HG02759 (cell line): ENCODE measurements around the gene CRTAP.
"Not testable (repeated sequence)": the region's sequence is repeated elsewhere in the genome, so short reads cannot be mapped to it uniquely, and the experiment has no call there.

Experiments
- ATAC-seq: cut with Tn5 transposase; IDR thresholded peaks from one replicate; pipeline ENCODE4 v1.9.1; 2021; ENCODE audit warnings: mild to moderate bottlenecking, moderate library complexity; ENCODE audit not compliant: unreplicated experiment

CRTAP gene

DNA sequence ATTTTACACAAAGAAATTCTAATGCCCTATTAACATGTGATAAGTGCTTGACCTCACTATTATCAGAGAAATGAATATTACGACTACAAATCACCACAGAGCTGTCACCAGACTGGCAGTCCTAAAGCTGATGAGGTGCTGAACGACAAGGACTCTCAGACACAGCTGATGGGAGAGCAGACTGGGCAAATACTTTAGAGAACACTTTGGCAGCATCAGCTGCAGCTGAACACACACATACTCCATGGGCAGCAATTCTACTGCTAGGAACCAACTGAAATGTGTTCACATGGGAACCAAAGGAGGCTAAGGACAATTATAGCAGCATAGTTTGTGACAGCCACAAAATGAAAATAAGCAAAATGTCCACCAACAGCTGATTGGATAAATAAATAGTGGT lies 59.3 kb downstream of the CRTAP start:
- no peak for ATAC-seq

DNA sequence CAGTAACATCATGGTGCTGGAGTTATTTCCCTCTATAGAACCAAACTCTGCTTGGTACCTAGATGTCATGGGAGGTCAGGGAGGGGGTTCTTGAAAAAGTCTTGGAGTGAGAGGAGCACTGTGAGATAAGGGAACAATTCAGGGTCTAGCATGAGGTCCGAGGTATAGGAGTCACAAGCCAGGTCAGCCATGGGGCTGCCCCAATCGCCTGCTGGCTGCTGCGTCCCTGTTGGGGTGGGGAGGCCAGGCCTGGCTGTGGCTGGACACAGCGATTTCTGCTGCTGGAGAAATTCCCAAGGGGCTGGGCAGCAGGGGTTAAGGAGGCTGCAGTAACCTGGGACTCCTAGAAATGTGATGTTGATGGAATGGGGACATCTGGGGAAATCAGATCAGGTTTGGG lies 59.9 kb downstream of the CRTAP start:
- ATAC-seq: no peak

DNA sequence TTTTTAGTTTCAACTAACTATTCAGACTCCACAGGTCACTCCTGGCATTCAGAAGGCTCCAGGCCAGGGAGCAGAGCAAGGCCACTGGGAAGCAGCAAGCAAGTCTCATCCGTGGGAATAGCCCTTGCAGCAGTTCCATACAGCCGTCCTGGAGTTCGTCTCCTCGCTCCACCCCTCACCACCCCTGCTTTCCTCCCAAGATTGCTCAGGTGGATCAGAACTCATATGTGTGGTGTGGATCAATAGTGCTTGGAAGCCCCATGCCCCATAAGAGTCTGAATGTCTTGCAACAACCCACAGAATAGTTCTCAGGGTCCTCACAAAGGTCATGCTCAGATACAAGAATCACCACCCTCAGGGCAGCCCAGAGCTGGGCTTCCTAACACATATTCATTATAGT lies 60.3 kb downstream of the CRTAP start:
- ATAC-seq: no peak

DNA sequence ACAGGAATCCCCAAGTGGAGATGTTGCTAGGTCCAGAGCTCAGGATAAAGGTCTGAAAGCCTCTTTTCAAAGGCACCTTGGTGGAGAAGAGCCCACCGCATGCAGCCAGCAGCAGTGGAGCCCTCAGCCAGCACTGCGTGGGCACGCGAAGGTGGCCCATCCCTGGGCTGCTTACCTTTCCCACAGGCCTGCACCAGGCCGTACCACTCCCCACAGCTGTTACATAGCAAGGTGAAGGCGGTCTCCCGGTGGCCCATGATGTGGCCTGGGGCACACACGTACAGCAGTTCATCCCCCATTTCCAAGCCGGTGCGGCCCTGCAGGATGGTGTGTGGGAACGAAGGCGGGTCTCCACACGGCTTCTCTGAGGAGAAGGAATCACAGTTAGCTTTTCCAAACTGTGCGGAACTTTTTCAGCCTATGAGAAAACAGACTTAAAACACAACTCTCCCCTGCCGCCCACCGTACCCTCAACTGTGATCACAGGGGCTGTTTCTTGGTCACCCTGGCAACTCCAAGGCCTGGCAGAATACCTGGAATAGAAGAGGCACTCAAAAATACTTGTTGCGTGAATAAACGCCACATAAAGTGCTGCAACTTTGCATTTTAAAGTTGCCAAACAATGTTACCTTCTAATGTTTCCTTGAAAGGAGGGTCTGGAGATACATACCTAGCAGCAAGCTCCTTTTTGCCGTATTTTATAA lies 61.0 kb downstream of the CRTAP start:
- no peak for ATAC-seq

DNA sequence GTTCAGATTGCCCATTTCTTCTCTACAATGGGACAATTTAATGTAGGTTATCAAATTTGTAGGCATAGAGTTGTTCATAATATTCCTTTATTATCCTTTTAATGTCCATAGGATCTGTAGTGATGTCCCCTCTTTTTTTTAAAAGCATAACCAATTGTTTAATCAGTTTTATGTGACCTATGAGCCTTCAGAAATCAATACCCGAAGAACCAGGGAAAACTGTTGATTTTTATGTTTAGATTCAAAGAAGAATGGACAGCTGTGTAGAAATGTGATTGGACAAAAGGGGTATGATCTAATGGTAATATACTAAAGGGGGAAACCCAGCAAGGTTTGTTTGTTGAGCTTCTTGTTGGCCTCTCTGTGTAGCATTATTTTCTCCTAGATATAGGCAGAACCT lies 65.3 kb downstream of the CRTAP start:
- no peak for ATAC-seq

DNA sequence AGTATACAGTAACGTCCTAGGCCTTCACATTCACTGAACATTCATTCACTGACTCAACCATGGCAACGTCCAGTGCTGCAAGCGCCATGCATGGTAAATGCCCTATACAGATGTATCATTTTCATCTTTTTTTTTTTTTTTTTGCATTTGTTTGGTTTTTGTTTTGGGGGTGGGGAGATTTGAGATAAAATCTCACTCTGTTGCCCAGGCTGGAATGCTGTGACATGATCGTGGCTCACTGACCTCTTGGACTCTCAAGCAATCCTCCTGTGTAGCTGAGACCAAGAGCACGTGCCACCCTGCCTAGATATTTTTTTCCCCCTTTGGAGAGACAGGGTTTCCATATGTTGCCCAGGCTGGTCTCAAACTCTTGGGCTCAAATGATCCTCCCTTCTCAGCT lies 67.4 kb downstream of the CRTAP start:
- ATAC-seq: no peak

DNA sequence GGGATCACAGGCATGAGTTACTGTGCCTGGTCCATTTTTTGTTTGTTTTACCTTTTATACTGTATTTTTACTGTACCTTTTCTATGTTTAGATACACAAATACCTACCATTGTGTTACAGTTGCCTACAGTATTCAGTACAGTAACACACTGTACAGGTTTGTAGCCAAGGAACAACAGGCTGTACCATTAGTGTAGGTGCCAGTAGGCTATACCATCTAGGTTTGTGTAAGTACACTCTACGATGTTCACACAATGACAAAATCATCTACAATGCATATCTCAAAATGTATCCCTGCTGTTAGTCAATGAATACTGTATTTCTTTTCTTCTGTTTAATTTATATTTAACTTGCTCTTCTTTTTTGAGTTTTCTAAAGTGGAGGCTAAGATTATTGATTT lies 67.8 kb downstream of the CRTAP start:
- ATAC-seq: not testable (repeated sequence)

DNA sequence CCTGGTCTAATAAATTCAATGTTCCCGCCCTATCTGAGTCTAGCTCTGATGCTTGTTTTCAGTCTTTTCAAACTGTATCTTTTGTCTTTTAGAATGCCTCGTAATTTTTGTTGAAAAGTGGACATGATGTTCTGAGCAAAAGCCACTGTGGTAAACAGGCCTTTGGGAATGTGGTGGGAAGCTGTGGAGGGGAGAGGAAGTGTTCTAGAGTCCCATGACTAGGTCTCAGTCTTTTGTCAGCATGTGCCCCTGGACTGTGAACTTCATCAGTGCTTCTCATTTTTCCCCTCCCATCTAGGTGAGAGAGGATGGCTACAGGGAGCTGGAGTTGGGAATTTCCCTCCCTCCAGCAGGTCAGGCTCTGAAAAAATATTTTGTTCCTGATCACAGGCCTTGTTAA lies 71.0 kb downstream of the CRTAP start:
- no peak for ATAC-seq

DNA sequence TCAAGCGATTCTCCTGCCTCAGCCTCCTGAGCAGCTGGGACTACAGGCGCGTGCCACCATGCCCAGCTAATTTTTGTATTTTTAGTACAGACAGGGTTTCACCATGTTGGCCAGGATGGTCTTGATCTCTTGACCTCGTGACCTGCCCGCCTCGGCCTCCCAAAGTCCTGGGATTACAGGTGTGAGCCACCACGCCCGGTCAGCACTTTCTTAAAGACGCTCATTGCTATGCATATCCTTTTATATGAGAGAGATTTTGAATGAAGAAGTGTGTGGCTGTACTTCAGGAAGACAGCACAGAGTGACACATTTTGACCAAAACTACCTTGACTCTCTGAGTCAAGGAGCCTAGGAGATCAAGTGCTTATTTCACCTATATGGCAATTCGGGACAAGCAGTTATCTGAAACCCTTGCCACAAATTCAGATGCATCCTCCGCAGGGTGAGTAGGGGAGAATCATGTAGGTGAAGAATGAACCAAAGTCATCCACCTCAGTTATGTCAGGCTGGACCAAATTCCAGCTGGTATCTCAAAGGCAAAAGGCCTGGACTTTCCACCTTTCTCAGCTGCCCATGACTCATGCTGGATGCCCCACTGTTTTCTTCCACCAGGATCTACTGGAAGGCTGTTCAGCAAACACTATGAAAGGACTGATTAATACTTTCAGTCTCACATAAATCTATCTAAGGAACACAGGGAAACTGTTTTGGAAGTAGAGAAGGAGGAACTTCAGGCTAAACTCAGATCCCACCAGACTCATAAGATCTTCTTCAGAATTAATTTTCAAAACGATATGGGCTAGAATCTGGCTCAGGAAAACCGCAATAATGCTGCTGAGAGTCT lies 72.9 kb downstream of the CRTAP start:
- ATAC-seq: no peak

DNA sequence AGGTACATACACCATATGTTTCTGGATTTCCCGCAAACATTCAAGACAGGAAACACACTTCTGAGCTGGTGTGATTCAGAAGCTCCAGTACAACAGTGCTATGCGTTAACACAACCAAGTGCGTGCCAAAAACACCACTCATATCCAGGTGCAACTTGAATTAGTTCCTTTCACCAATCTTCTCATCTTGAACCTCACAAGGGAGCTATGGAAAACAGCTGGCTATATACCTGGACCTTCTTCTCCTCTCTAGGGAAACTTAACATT lies 73.5 kb downstream of the CRTAP start:
- ATAC-seq: no peak

DNA sequence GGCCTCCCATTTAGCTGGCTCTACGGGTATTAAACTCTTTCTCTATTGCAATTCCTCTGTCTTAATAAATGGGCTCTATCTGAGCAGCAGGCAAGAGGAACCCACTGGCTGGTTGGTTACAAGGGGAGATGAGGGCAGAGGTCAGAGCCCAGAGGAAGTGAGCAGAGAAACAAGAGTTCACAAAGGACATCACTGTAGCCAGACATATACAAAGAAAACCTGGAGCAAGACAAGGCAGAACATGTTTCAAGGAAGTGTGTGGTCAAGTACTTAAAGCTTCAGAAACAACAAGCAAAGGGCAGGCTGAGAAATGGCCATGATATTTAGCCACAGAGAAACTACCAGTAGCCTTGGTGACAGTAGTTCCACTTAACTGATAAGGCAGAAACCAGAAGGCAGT lies 80.5 kb downstream of the CRTAP start:
- ATAC-seq: no peak

DNA sequence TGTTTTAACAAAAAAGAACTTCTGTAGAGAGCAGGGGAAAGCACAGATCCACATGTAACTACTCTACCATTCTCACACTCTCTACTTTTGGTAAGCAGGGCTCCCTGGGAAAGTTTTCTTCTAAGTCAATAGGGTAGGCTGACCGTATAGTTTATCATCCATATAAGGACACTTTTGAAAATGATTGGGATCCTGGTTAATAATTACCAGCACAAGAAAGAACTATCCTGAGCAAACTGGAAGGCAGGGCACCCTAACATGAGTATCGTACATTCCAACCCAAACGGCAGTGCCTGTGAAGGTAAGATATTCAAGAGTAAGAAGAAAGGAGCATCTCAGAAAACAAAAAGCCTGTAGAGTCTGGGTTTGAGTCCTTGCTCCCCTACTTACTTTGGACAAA lies 82.7 kb downstream of the CRTAP start:
- no peak for ATAC-seq
